Naive thymus-derived CD4-positive, alpha-beta T cell (primary cell): Measurements from ENCODE around the gene KLLN. TPM values are rescaled to one million over a fixed set of nuclear protein-coding genes. Genes with fewer than 3 reads are reported as not detected.
"Not testable (repeated sequence)": the region's sequence is repeated elsewhere in the genome, so short reads cannot be mapped to it uniquely, and the experiment has no call there.

Experiments used
- ATAC-seq: fragments of 150-1000 bp; cut with Tn5 transposase; 2 replicates; pipeline ENCODE4 v1.10.0; 2021; ENCODE audit warnings: mild to moderate bottlenecking, moderate library complexity
- CTCF ChIA-PET: fragments of 350-600 bp; sonication (Branson Sonifier 250); formaldehyde crosslinking; loops from one replicate; lab custom pipeline; 2021; ENCODE audit warnings: antibody characterized with exemption; lab: Charles Lee
- POLR2A ChIA-PET: fragments of 350-600 bp; sonication (Branson Sonifier 250); formaldehyde crosslinking; loops from one replicate; lab custom pipeline; 2021; ENCODE audit warnings: antibody characterized with exemption, inconsistent platforms; lab: Charles Lee
- DNase-seq, 9 donors: peaks; one replicate each; pipeline versions ENCODE4 v3.0.0 to v3.0.0-alpha.2; 2020 to 2022; ENCODE audit warnings: mixed read lengths in 1 of 9
- H3K27ac ChIP-seq: one replicate; pipeline ENCODE4 v1.7.0; 2013; ENCODE audit warnings: mild to moderate bottlenecking, low read depth, low read length, moderate library complexity
- H3K27me3 ChIP-seq, 2 donors: one replicate each; pipeline ENCODE4 v1.7.0; 2013; ENCODE audit warnings: low read length in 2 of 2, mild to moderate bottlenecking in 2 of 2, moderate library complexity in 2 of 2; ENCODE audit not compliant: control insufficient read depth in 2 of 2, insufficient read depth in 2 of 2
- H3K36me3 ChIP-seq, 3 experiments: 1 replicate in 2 of 3; 2 replicates in 1 of 3; pipeline ENCODE4 v1.7.0; 2013; ENCODE audit warnings: low read length in 3 of 3, mild to moderate bottlenecking in 3 of 3, moderate library complexity in 1 of 3; ENCODE audit not compliant: insufficient read depth in 3 of 3, control insufficient read depth in 2 of 3
- H3K4me1 ChIP-seq, 2 donors: one replicate each; pipeline ENCODE4 v1.7.0; 2013; ENCODE audit warnings: low read length in 2 of 2, mild to moderate bottlenecking in 2 of 2, moderate library complexity in 1 of 2; ENCODE audit not compliant: control insufficient read depth in 2 of 2, insufficient read depth in 2 of 2
- H3K4me3 ChIP-seq: 2 replicates; pipeline ENCODE4 v1.7.0; 2013; ENCODE audit warnings: mild to moderate bottlenecking, low read length
- H3K9me3 ChIP-seq, 3 experiments: 1 replicate in 2 of 3; 2 replicates in 1 of 3; pipeline ENCODE4 v1.7.0; 2013; ENCODE audit warnings: low read length in 3 of 3; ENCODE audit not compliant: control insufficient read depth in 2 of 3
- H3K27ac Mint-ChIP-seq, 9 donors: one replicate each; pipeline ENCODE4 v1.8.0; 2020 to 2022; ENCODE audit warnings: mixed read lengths in 9 of 9, mild to moderate bottlenecking in 8 of 9, moderate library complexity in 5 of 9, inconsistent platforms in 2 of 9
- H3K27me3 Mint-ChIP-seq, 5 donors: one replicate each; pipeline ENCODE4 v1.8.0; 2021 to 2022; ENCODE audit warnings: mixed read lengths in 5 of 5, mild to moderate bottlenecking in 1 of 5
- H3K36me3 Mint-ChIP-seq, 5 donors: one replicate each; pipeline ENCODE4 v1.8.0; 2020 to 2022; ENCODE audit warnings: mixed read lengths in 5 of 5, mild to moderate bottlenecking in 3 of 5, inconsistent platforms in 1 of 5
- H3K4me1 Mint-ChIP-seq, 7 donors: one replicate each; pipeline ENCODE4 v1.8.0; 2020 to 2022; ENCODE audit warnings: mixed read lengths in 7 of 7, mild to moderate bottlenecking in 3 of 7, inconsistent platforms in 1 of 7
- H3K4me3 Mint-ChIP-seq, 10 donors: one replicate each; pipeline ENCODE4 v1.8.0; 2020 to 2022; ENCODE audit warnings: mild to moderate bottlenecking in 10 of 10, mixed read lengths in 10 of 10, moderate library complexity in 6 of 10, inconsistent platforms in 2 of 10
- H3K9me3 Mint-ChIP-seq, 11 donors: one replicate each; pipeline ENCODE4 v1.8.0; 2020 to 2022; ENCODE audit warnings: mixed read lengths in 11 of 11, mild to moderate bottlenecking in 4 of 11, inconsistent platforms in 1 of 11, moderate library complexity in 1 of 11
- intact Hi-C, 2 donors: fragments of 100-400 bp; cut with micrococcal nuclease; formaldehyde crosslinking; loops; one replicate each; pipeline ENCODE4 v1.15.1; 2023
- polyA plus RNA-seq, 2 donors: library from polyadenylated mRNA; unstranded; fragments of 300-500 nt; fragmentation: Illumina TruSeq; gene quantifications; one replicate each; pipeline ENCODE4 v1.2.3, GENCODE V29; 2021
- total RNA-seq, 6 experiments: library from RNA in 5 of 6; stranded (reverse) in 5 of 6; gene quantifications; 1 replicate in 5 of 6; 2 replicates in 1 of 6; pipeline ENCODE4 v1.2.3 and lab custom pipeline; 2021 to 2026

KLLN gene
- total and polyA plus RNA-seq, 7 experiments from 2014 or later = 0.25 to 1.6 (median 0.68) TPM; not detected in 1

- Histone ChIP-seq H3K27me3 (no peaks in the 10 kb centered on the region), H3K4me3 (no peak overlapping the region), H3K9me3 (peaks cover 0 to 14% (median 0%) of the 10 kb centered on the region in 3 experiments), H3K27ac (no peak overlapping the region), H3K36me3 (peaks cover 0 to 31% (median 5%) of the 10 kb centered on the region in 3 experiments), H3K4me1 (peaks cover 4% of the 10 kb centered on the region in 2 donors)
- peaks cover 9 to 57% (median 44%) of the 10 kb centered on the region in 5 donors for H3K36me3 Mint-ChIP-seq
- H3K4me3 Mint-ChIP-seq = peak overlapping the region in 3 of 10 donors; percentile 2 to 49 (median 7)
- ChIA-PET CTCF (interaction anchor here (0.6 kb wide), 1 partner anchor 171 kb away, joined by 3 read pairs; no protein-coding TSS in a partner anchor), POLR2A (interaction anchor here (0.7 to 0.9 kb wide), 2 partner anchors 21 to 41 kb away, joined by 3 read pairs; no protein-coding TSS in a partner anchor)
- H3K4me1 Mint-ChIP-seq = peaks cover 11 to 72% (median 61%) of the 10 kb centered on the region in 7 donors
- DNase-seq = no peak
- peak overlapping the region in 4 of 9 donors; percentile 4 to 60 (median 29) for H3K27ac Mint-ChIP-seq
- H3K27me3 Mint-ChIP-seq = no peaks in the 10 kb centered on the region
- intact Hi-C loops = no loop called here
- H3K9me3 Mint-ChIP-seq = peaks cover 5 to 20% (median 10%) of the 10 kb centered on the region in 11 donors
- no peak for ATAC-seq
Observed at GRCh38 chr10:87887548-87888289, 24.4 kb upstream of the KLLN start.

GRCh38 chr10:87887146-87887545, 23.8 kb upstream of the KLLN start:
- Histone ChIP-seq H3K9me3 (peaks cover 0 to 14% (median 0%) of the 10 kb centered on the region in 3 experiments), H3K27ac (no peak overlapping the region), H3K36me3 (peaks cover 0 to 31% (median 5%) of the 10 kb centered on the region in 3 experiments), H3K4me1 (peaks cover 4 to 5% of the 10 kb centered on the region in 2 donors), H3K27me3 (no peaks in the 10 kb centered on the region), H3K4me3 (no peak overlapping the region)
- H3K27me3 Mint-ChIP-seq = no peaks in the 10 kb centered on the region
- peaks cover 9 to 55% (median 43%) of the 10 kb centered on the region in 5 donors for H3K36me3 Mint-ChIP-seq
- POLR2A ChIA-PET = interaction anchor here (0.7 to 0.9 kb wide), 2 partner anchors 21 to 42 kb away, joined by 3 read pairs; no protein-coding TSS in a partner anchor
- peaks cover 5 to 20% (median 10%) of the 10 kb centered on the region in 11 donors for H3K9me3 Mint-ChIP-seq
- CTCF ChIA-PET = no interaction called here
- H3K27ac Mint-ChIP-seq = peak overlapping the region in 5 of 9 donors; percentile 4 to 60 (median 24)
- ATAC-seq (no peak), DNase-seq (no peak)
- intact Hi-C loops = no loop called here
- H3K4me1 Mint-ChIP-seq = peaks cover 10 to 72% (median 61%) of the 10 kb centered on the region in 7 donors
- peak overlapping the region in 3 of 10 donors; percentile 2 to 52 (median 49) for H3K4me3 Mint-ChIP-seq

- Histone ChIP-seq H3K9me3 (peaks cover 0 to 14% (median 0%) of the 10 kb centered on the region in 3 experiments), H3K27ac (no peak overlapping the region), H3K36me3 (peaks cover 0 to 31% (median 5%) of the 10 kb centered on the region in 3 experiments), H3K4me1 (peaks cover 4 to 5% of the 10 kb centered on the region in 2 donors), H3K4me3 (no peak overlapping the region), H3K27me3 (no peaks in the 10 kb centered on the region)
- H3K27ac Mint-ChIP-seq = peak overlapping the region in 3 of 9 donors; percentile 4 to 44 (median 39)
- H3K27me3 Mint-ChIP-seq = no peaks in the 10 kb centered on the region
- peaks cover 5 to 24% (median 13%) of the 10 kb centered on the region in 11 donors for H3K9me3 Mint-ChIP-seq
- H3K4me1 Mint-ChIP-seq = peaks cover 14 to 74% (median 64%) of the 10 kb centered on the region in 7 donors
- ATAC-seq (no peak), DNase-seq (no peak)
- POLR2A ChIA-PET = no interaction called here
- peak overlapping the region in 2 of 10 donors; percentile 49 to 52 for H3K4me3 Mint-ChIP-seq
- H3K36me3 Mint-ChIP-seq = peaks cover 9 to 58% (median 47%) of the 10 kb centered on the region in 5 donors
- intact Hi-C loops = no loop called here
- CTCF ChIA-PET = no interaction called here
Observed at GRCh38 chr10:87886635-87887034, 23.3 kb upstream of the KLLN start.

DNA sequence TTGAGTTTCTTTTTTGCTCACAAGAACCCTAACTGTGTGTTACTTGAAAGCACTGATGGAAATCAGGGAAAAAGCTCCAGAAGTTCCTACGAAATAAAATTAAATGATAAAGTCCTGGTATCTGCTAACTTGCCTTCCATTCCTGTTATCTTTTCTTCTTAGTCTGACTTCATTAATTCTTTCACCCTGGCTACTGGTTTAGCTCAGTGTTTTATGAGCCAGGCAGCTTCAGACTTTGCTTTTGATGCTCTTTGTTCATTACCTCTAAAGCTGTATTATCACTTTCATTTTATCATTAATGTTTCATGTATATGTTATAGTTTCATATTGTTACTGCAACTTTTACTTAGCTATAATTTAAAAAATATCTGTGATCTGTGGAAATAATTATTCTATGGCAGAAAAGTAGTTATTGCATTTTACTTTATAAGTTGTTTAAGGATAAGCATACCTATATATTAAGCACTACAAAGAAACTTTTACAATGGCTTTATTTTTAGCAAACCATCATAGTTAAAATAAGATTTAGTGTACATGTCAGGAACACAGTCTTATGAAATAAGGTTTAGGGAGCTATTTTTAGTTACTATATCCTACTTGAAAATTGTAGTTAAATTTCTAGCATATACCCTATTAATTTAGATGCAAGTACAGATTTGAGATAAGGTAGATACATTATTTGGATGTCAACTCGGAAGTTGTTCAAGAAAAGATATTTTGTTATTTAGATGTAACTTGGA, 19.4 kb upstream of the KLLN start:
- Histone ChIP-seq H3K27ac (no peak overlapping the region), H3K27me3 (no peaks in the 10 kb centered on the region), H3K9me3 (peaks cover 0 to 14% (median 0%) of the 10 kb centered on the region in 3 experiments), H3K4me1 (peaks cover 0 to 5% of the 10 kb centered on the region in 2 donors), H3K36me3 (peaks cover 0 to 25% (median 5%) of the 10 kb centered on the region in 3 experiments), H3K4me3 (no peak overlapping the region)
- Mint-ChIP-seq H3K9me3 (peaks cover 5 to 36% (median 15%) of the 10 kb centered on the region in 11 donors), H3K36me3 (peaks cover 16 to 62% (median 56%) of the 10 kb centered on the region in 5 donors), H3K27me3 (no peaks in the 10 kb centered on the region), H3K4me1 (peaks cover 24 to 75% (median 62%) of the 10 kb centered on the region in 7 donors), H3K4me3 (peak overlapping the region in 4 of 10 donors; percentile 22 to 47 (median 40)), H3K27ac (peak overlapping the region in 4 of 9 donors; percentile 11 to 72 (median 41))
- ChIA-PET CTCF (interaction anchor here (0.5 kb wide), 1 partner anchor 83 kb away, joined by 3 read pairs; no protein-coding TSS in a partner anchor), POLR2A (interaction anchor here (1.0 kb wide), 2 partner anchors 17 to 20 kb away, joined by 3 read pairs; partner anchors contain the start of genes KLLN and PTEN)
- intact Hi-C loops = no loop called here
- ATAC-seq = no peak
- DNase-seq = no peak

DNA sequence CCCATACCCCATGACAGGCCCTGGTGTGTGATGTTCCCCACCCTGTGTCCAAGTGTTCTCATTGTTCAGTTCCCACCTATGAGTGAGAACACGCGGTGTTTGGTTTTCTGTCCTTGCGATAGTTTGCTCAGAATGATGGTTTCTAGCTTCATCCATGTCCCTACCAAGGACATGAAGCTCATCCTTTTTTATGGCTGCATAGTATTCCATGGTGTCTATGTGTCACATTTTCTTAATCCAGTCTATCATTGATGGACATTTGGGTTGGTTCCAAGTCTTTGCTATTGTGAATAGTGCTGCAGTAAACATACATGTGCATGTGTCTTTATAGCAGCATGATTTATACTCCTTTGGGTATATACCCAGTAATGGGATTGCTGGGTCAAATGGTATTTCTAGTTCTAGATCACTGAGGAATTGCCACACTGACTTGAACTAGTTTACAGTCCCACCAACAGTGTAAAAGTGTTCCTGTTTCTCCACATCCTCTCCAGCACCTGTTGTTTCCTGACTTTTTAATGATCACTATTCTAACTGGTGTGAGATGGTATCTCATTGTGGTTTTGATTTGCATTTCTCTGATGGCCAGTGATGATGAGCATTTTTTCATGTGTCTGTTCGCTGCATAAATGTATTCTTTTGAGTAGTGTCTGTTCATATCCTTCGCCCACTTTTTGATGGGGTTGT, 18.2 kb upstream of the KLLN start:
- H3K27me3 ChIP-seq, H3K4me3 ChIP-seq, CTCF ChIA-PET, DNase-seq, ATAC-seq, H3K4me1 ChIP-seq, intact Hi-C loops, H3K27ac ChIP-seq, H3K9me3 ChIP-seq, H3K27me3 Mint-ChIP-seq: not testable (repeated sequence)
- peaks cover 0 to 13% (median under 1%) of the 10 kb centered on the region in 3 experiments for H3K36me3 ChIP-seq
- Mint-ChIP-seq H3K4me3 (peak overlapping the region in 8 of 10 donors; percentile 2 to 38 (median 20)), H3K36me3 (peaks cover 7 to 50% (median 45%) of the 10 kb centered on the region in 5 donors), H3K4me1 (peaks cover 24 to 73% (median 60%) of the 10 kb centered on the region in 7 donors), H3K27ac (peak overlapping the region in 3 of 9 donors; percentile 8 to 72 (median 9)), H3K9me3 (peaks cover 0 to 25% (median 8%) of the 10 kb centered on the region in 11 donors)
- POLR2A ChIA-PET = interaction anchor here (1.0 kb wide), 1 partner anchor 18 kb away, joined by 3 read pairs; the partner anchor contains the start of genes KLLN and PTEN
